K562 (cell line): Measurements from ENCODE around the gene CCDC27. TPM values are rescaled to one million over a fixed set of nuclear protein-coding genes. Genes with fewer than 3 reads are reported as not detected.

Experiments
- ATAC-seq: fragments of 200-7000 bp; cut with Tn5 transposase; 3 replicates; pipeline ENCODE4 v1.9.1; 2020; ENCODE audit warnings: moderate library complexity
- BruUV-seq: library from RNA; stranded (reverse); fragments of 400-500 nt; replicated peaks from 2 replicates; lab custom pipeline; 2021; lab: Mats Ljungman, UMichigan
- CTCF ChIA-PET: fragments of 300-600 bp; formaldehyde crosslinking; extraction: SDS; loops from one replicate; lab custom pipeline; 2021; ENCODE audit warnings: low intra/inter-chr PET ratio; lab: Yijun Ruan, JAX
- POLR2A ChIA-PET: fragments of 300-600, 350-650 bp; sonication (Branson Sonifier 250); formaldehyde crosslinking; extraction: SDS; loops from one replicate; lab custom pipeline; 2021; ENCODE audit warnings: antibody characterized with exemption, inconsistent platforms; lab: Yijun Ruan, JAX
- DNase-seq, 4 experiments: peaks; one replicate each; pipeline versions ENCODE4 v3.0.0 to v3.0.0-alpha.2; 2011 to 2018; ENCODE audit warnings: low spot score in 3 of 4, mixed read lengths in 3 of 4; ENCODE audit errors: extremely low read depth in 1 of 4
- FAIRE-seq: peaks from 2 replicates; lab custom pipeline; 2011; peaks lifted over from hg19 to GRCh38; lab: Jason Lieb, UNC
- H2AFZ ChIP-seq: 2 replicates; pipeline ENCODE4 v1.6.0; 2011; ENCODE audit warnings: low read depth, low read length, control low read depth, inconsistent platforms
- H3K27ac ChIP-seq: fragments of 200-600 bp; 3 replicates; pipeline ENCODE4 v1.8.0; 2011; ENCODE audit warnings: low read depth, mild to moderate bottlenecking, control low read depth, inconsistent platforms, low read length, moderate library complexity, mixed read lengths; ENCODE audit errors: extremely low read depth
- H3K27me3 ChIP-seq, 2 experiments: fragments of 300-600 bp in 1 of 2; 2 replicates in 1 of 2; 3 replicates in 1 of 2; pipeline versions ENCODE4 v1.6.0 to v1.8.0; 2011; ENCODE audit warnings: inconsistent platforms in 2 of 2, low read length in 2 of 2, mild to moderate bottlenecking in 1 of 2, mixed read lengths in 1 of 2, moderate library complexity in 1 of 2; ENCODE audit not compliant: control insufficient read depth in 2 of 2, insufficient read depth in 2 of 2
- H3K36me3 ChIP-seq: fragments of 300-600 bp; 3 replicates; pipeline ENCODE4 v1.8.0; 2011; ENCODE audit warnings: mild to moderate bottlenecking, low read length, inconsistent platforms; ENCODE audit not compliant: control insufficient read depth, insufficient read depth
- H3K4me1 ChIP-seq, 2 experiments: fragments of 200-600 bp in 1 of 2; replicated peaks in 1 of 2; 2 replicates in 1 of 2; 3 replicates in 1 of 2; pipeline versions ENCODE4 v1.5.1 to v1.8.0; 2011; ENCODE audit warnings: inconsistent platforms in 2 of 2, low read length in 2 of 2, mild to moderate bottlenecking in 1 of 2, mixed read lengths in 1 of 2, moderate library complexity in 1 of 2; ENCODE audit not compliant: control insufficient read depth in 2 of 2, insufficient read depth in 2 of 2
- H3K4me2 ChIP-seq: 2 replicates; pipeline ENCODE4 v1.6.1; 2011; ENCODE audit warnings: low read length, control low read depth, inconsistent platforms, mixed read lengths; ENCODE audit not compliant: insufficient read depth
- H3K4me3 ChIP-seq: fragments of 200-600 bp; sonication (generic), shearing (Covaris generic); 2 replicates; pipeline ENCODE4 v1.5.1; 2016; ENCODE audit warnings: control low read depth, inconsistent platforms
- H3K79me2 ChIP-seq: fragments of 200-600 bp; 3 replicates; pipeline ENCODE4 v1.8.0; 2011; ENCODE audit warnings: low read length, inconsistent platforms; ENCODE audit not compliant: control insufficient read depth, insufficient read depth
- H3K9ac ChIP-seq, 2 experiments: 2 replicates each; pipeline versions ENCODE4 v1.6.0 to v1.6.1; 2011; ENCODE audit warnings: low read depth in 2 of 2, low read length in 2 of 2, control low read depth in 1 of 2, inconsistent platforms in 1 of 2, mild to moderate bottlenecking in 1 of 2, mixed read lengths in 1 of 2; ENCODE audit not compliant: insufficient read depth in 1 of 2
- H3K9me1 ChIP-seq: one replicate; pipeline ENCODE4 v1.6.0; 2011; ENCODE audit warnings: inconsistent platforms, mild to moderate bottlenecking, low read length, moderate library complexity; ENCODE audit not compliant: control insufficient read depth, insufficient read depth
- H3K9me3 ChIP-seq: replicated peaks from 2 replicates; pipeline ENCODE4 v1.5.1; 2011; ENCODE audit warnings: low read depth, low read length, inconsistent platforms; ENCODE audit not compliant: control insufficient read depth, insufficient read depth
- H4K20me1 ChIP-seq: replicated peaks from 2 replicates; pipeline ENCODE4 v1.6.1; 2011; ENCODE audit warnings: low read length, inconsistent platforms, mixed read lengths; ENCODE audit not compliant: control insufficient read depth, insufficient read depth
- ARID1B ChIP-seq: fragments of 450-650 bp; IDR thresholded peaks from 2 replicates; pipeline ENCODE4 v1.6.1; 2016; ENCODE audit warnings: antibody characterized with exemption, mild to moderate bottlenecking, inconsistent platforms
- ARNT ChIP-seq, 2 experiments: fragments of 450-650 bp; IDR thresholded peaks; 2 replicates each; pipeline ENCODE4 v1.6.1; 2016; ENCODE audit warnings: mild to moderate bottlenecking in 1 of 2
- ATF3 ChIP-seq, 2 experiments: fragments of 450-650 bp in 1 of 2; sonication (generic) in 1 of 2; formaldehyde crosslinking in 1 of 2; IDR thresholded peaks in 1 of 2; conservative IDR thresholded peaks in 1 of 2; 2 replicates each; pipeline versions ENCODE4 v1.6.1 to v1.8.1; 2016 to 2023; ENCODE audit warnings: mild to moderate bottlenecking in 2 of 2, moderate library complexity in 2 of 2, inconsistent platforms in 1 of 2, missing genetic modification reagents in 1 of 2
- EGR1 ChIP-seq: fragments of 450-650 bp; conservative IDR thresholded peaks from 2 replicates; pipeline ENCODE4 v1.6.1; 2017; ENCODE audit warnings: mild to moderate bottlenecking
- KDM1A ChIP-seq, 2 experiments: fragments of 450-650 bp; IDR thresholded peaks; 2 replicates each; pipeline ENCODE4 v1.6.1; 2016; ENCODE audit warnings: mild to moderate bottlenecking in 2 of 2
- MAFF ChIP-seq: IDR thresholded peaks from 2 replicates; pipeline ENCODE4 v1.6.1; 2012; ENCODE audit warnings: low read length, improper control_type of control experiment
- MAZ ChIP-seq, 2 experiments: fragments of 450-650 bp in 1 of 2; sonication (generic) in 1 of 2; formaldehyde crosslinking; IDR thresholded peaks in 1 of 2; conservative IDR thresholded peaks in 1 of 2; 2 replicates each; pipeline versions ENCODE4 v1.4.0 to v1.5.0; 2020; ENCODE audit warnings: mild to moderate bottlenecking in 1 of 2, missing genetic modification reagents in 1 of 2
- MNT ChIP-seq, 2 experiments: fragments of 450-650 bp; conservative IDR thresholded peaks; 2 replicates each; pipeline ENCODE4 v1.6.1; 2017; ENCODE audit warnings: mild to moderate bottlenecking in 2 of 2, moderate library complexity in 2 of 2
- NFYB ChIP-seq: IDR thresholded peaks from 2 replicates; pipeline ENCODE4 v1.6.1; 2011; ENCODE audit warnings: mild to moderate bottlenecking, moderate library complexity; ENCODE audit not compliant: insufficient read length; ENCODE audit errors: extremely low read depth
- PKNOX1 ChIP-seq: fragments of 450-650 bp; IDR thresholded peaks from 2 replicates; pipeline ENCODE4 v1.6.1; 2016
- PTRF ChIP-seq: fragments of 450-650 bp; IDR thresholded peaks from 2 replicates; pipeline ENCODE4 v1.6.1; 2016; ENCODE audit warnings: mild to moderate bottlenecking, missing genetic modification characterization, missing compliant biosample characterization
- RNF2 ChIP-seq: sonication (generic); IDR thresholded peaks from 2 replicates; pipeline ENCODE4 v1.6.1; 2016
- SOX6 ChIP-seq: fragments of 450-650 bp; IDR thresholded peaks from 2 replicates; pipeline ENCODE4 v1.6.1; 2014; ENCODE audit warnings: mild to moderate bottlenecking
- TCF3 ChIP-seq: sonication (generic); formaldehyde crosslinking; IDR thresholded peaks from 2 replicates; pipeline ENCODE4 v1.4.0; 2020; ENCODE audit warnings: mild to moderate bottlenecking, missing genetic modification reagents
- ZEB2 ChIP-seq: fragments of 450-650 bp; IDR thresholded peaks from 2 replicates; pipeline ENCODE4 v1.6.1; 2016
- ZNF395 ChIP-seq: fragments of 200-800 bp; sonication (Bioruptor generic); IDR thresholded peaks from 2 replicates; pipeline ENCODE4 v1.6.1; 2017; ENCODE audit warnings: missing genetic modification characterization, missing compliant biosample characterization
- WGBS: fragments of 100-300 bp; shearing (Covaris generic); methylation state at CpG from one replicate; pipeline ENCODE4 v1.1.6; 2016; ENCODE audit warnings: low coverage, mixed read lengths; ENCODE audit not compliant: insufficient coverage; ENCODE audit errors: missing lambda C conversion rate; 5-methylcytosine and 5-hydroxymethylcytosine counted together
- in situ Hi-C: fragments of 300-500 bp; cut with MboI; formaldehyde crosslinking; loops from 4 replicates; pipeline ENCODE4 v1.15.0; 2018; ENCODE audit warnings: inconsistent platforms, mixed read lengths
- intact Hi-C: fragments of 100-400 bp; cut with micrococcal nuclease; formaldehyde crosslinking; loops from 2 replicates; pipeline ENCODE4 v1.14.2; 2022
- polyA plus RNA-seq, 8 experiments: library from polyadenylated mRNA; depleted of rRNA in 4 of 8; stranded (reverse) in 5 of 8; unstranded in 3 of 8; fragments of >200 nt; fragmentation: Nextera tagmentation in 2 of 8; fragmentation: Illumina TruSeq in 1 of 8; extraction: Ambion mirVana in 2 of 8; extraction: Trizol in 1 of 8; gene quantifications; 2 replicates each; pipeline versions ENCODE4 v1.2.1 to v1.2.3, GENCODE V29; 2011 to 2014; ENCODE audit warnings: inconsistent platforms in 1 of 8, missing spikeins in 1 of 8
- total RNA-seq, 7 experiments: library from RNA; depleted of rRNA in 6 of 7; stranded (reverse); fragments of >200 nt in 6 of 7; fragmentation: Illumina TruSeq in 2 of 7; extraction: Trizol in 2 of 7; gene quantifications; 2 replicates each; pipeline versions ENCODE4 v1.2.1 to v1.2.3, GENCODE V29; 2011 to 2021; ENCODE audit warnings: low replicate concordance in 1 of 7

The CCDC27 gene
- total and polyA plus RNA-seq, 9 of the 15 experiments (the other 6 are each of a cell fraction or from before 2014, with no cell fraction given) = 0.01 to 0.04 TPM; not detected in 7

GRCh38 chr1:3805038-3805437, 52.8 kb downstream of the CCDC27 start (continued):
- TF ChIP-seq MAZ (CRISPR knock-in tag; conservative IDR thresholded peaks at IDR 0.05 in 1 of 2, IDR thresholded peaks at IDR 0.05 in 1 of 2) (0 out of 4 replicates have a peak, but pooled peaks of 1 of the 2 experiments have one; percentile 18), MNT (conservative IDR thresholded peaks at IDR 0.05) (0 out of 4 replicates have a peak, but pooled peaks of 1 of the 2 experiments have one; percentile 6), MAFF (0 out of 2 replicates have a peak, but pooled peaks have one; percentile 17), ARID1B (0 out of 2 replicates have a peak, but pooled peaks have one; percentile 7), ARNT (IDR thresholded peaks at IDR 0.05) (no peak)
- TF ChIP-seq, all 486 proteins: peak for 20

- H3K79me2 ChIP-seq = no peaks in the 10 kb centered on the region
- H3K4me2 ChIP-seq = peak overlapping the region; percentile 57; the same call in 1 of the 2 replicates
- H3K36me3 ChIP-seq = no peaks in the 10 kb centered on the region
- no peaks in the 10 kb centered on the region for H4K20me1 ChIP-seq
- DNase-seq (peak; percentile 68 to 86 (median 70)), FAIRE-seq (peak; percentile 58), ATAC-seq (peak; percentile 66)
- H3K9me3 ChIP-seq = no peaks in the 10 kb centered on the region
- POLR2A ChIA-PET = interaction anchor here (0.6 to 1.2 kb wide), 4 partner anchors 12 to 77 kb away, joined by 3 to 5 read pairs (median 4); partner anchors contain the start of gene LRRC47
- peak overlapping the region; percentile 2; the same call in 1 of the 2 replicates for H2AFZ ChIP-seq
- BruUV-seq = no TSS peak
- H3K4me1 ChIP-seq = peaks cover 22 to 38% of the 10 kb centered on the region in 2 experiments
- no peak overlapping the region for H3K4me3 ChIP-seq
- CTCF ChIA-PET = interaction anchor here (0.6 kb wide), 1 partner anchor 112 kb away, joined by 3 read pairs; no protein-coding TSS in a partner anchor
- in situ Hi-C loops = no loop called here
- H3K9ac ChIP-seq = 0 out of 4 replicates have a peak overlapping the region, but pooled peaks of 1 of the 2 experiments have one; percentile 2
- WGBS = 3% methylated on average over 5 of the region's 5 CpGs
- H3K27me3 ChIP-seq = no peaks in the 10 kb centered on the region
- intact Hi-C loops = no loop called here
- H3K9me1 ChIP-seq = no peaks in the 10 kb centered on the region
- H3K27ac ChIP-seq = no peak overlapping the region
- TF ChIP-seq SOX6 (peak; percentile 55; the same call in 1 of the 2 replicates), ARID1B (peak; percentile 75), KDM1A (IDR thresholded peaks at IDR 0.05) (peak; percentile 79 to 84), ATF3 (IDR thresholded peaks at IDR 0.05) (peak; percentile 25; the same call in 1 of the 2 replicates), ATF3 (CRISPR knock-in tag; conservative IDR thresholded peaks at IDR 0.05) (no peak), ZNF395 (CRISPR knock-in tag) (no peak), ZEB2 (peak; percentile 32; the same call in 1 of the 2 replicates), PTRF (no peak), EGR1 (peak; percentile 88), NFYB (no peak), PKNOX1 (peak; percentile 39; the same call in 1 of the 2 replicates), RNF2 (0 out of 2 replicates have a peak, but pooled peaks have one; percentile 31), TCF3 (CRISPR knock-in tag) (peak; percentile 59)
These were observed 55.5 kb downstream of the CCDC27 start for GRCh38 chr1:3807769-3808168.
